T-helper 1 cell treated with Interleukin-12 subunit alpha and Interleukin-12 subunit beta and Interleukin-4 antibody, amounts not matched to agents 30 ng/mL and 1 ng/mL, for 36 hours (primary cell): ENCODE results near the gene PLXDC2. TPM values are rescaled to one million over a fixed set of nuclear protein-coding genes. Genes with fewer than 3 reads are reported as not detected.

Source experiments
- intact Hi-C: fragments of 100-400 bp; cut with micrococcal nuclease; formaldehyde crosslinking; loops from one replicate; pipeline ENCODE4 v1.15.1; 2024
- total RNA-seq: library from RNA; stranded (reverse); gene quantifications from 2 replicates; pipeline ENCODE4 v1.2.3, GENCODE V29; 2022

PLXDC2 gene
- total RNA-seq, 1 donor from 2014 or later = 0.10 TPM

DNA sequence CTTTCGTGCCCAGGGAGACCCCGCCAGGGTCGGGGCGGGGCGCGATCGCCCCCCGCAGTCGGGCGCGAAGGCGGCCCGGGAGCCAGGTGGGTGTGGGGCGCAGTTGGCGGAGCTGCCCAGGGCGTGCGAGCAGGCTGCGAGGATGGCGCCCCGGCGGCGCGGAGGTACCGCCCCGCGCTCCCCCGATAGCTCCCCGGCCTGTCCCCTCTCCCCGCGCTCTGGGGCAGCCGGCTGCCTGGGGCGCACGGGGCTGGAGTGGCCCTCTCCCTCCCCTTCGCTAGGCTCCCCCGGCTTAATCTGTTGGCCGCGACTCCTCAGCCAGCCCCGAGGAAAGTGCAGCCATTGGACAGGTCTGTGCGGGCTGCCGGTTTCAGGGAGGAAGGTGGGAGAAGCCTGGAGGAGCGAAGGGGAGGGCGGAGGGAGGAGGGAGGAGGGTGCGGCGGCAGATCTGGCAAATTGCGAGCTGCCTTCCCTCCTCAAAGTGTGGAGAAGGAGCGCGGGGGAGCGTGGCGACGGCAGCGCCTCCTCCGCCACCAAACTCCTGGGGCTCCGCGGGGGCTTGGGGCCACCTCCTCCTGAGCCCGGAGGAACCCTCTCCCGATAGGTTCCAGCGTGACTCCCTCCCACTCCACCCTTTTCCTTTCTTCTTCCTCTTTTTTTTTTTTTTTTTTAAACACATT lies 361 bp upstream of the PLXDC2 start:
- intact Hi-C loops = no loop called here

DNA sequence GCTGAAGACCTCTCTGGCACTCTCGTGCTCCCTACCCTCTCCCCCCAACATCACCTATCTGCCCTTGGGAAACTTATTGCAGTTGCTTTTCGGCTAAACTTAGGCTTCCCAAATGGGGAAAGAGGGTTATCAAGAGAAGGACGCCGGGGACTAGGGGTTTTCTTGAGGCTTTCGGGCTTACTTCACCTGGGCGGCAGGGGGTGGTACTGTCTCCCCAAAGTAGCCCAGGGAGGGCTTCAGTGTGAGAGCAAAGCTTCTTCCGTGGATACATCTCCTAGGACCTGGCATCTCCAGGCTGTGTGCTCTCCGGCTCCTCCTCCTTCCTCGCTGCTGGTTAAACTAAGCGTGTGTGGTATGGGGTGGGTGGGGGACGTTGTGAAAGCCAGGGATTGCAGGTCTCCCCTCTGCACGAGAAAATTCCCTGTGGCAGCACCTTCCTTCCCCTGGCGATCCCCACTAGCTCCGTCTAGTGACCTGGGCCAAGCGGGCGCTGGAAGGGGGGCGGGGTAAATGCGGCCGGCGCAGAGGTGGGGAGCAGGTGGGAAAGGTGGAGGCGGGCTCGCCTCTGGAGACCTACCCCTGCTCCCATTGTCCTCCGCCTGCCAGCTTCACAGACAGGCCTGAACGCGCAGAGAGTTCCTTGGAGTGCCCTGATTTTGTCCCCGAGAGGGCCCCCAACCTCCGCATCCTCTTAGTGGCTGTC lies 1.1 kb downstream of the PLXDC2 start:
- intact Hi-C loops = no loop called here

DNA sequence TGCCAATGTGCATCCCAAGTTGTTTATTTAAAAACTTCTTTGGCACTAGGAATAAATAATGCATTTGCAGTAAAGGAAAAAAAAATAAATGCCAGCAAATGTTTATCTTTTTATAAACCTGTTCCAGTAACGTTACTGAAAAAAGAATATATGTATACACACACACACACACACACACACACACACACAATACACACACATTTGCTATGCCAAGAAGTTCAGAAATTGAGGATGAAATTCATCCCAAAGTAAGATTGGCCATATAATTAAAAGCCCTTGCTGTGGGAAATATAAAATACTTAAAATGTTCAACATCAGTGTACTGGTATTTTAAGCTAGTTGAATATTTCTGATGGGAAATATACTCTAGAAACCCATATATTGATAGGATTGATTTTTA lies 2.6 kb downstream of the PLXDC2 start:
- intact Hi-C loops = loop anchor here (1.0 kb wide), 1 partner anchor 950 kb away; no protein-coding TSS in a partner anchor

DNA sequence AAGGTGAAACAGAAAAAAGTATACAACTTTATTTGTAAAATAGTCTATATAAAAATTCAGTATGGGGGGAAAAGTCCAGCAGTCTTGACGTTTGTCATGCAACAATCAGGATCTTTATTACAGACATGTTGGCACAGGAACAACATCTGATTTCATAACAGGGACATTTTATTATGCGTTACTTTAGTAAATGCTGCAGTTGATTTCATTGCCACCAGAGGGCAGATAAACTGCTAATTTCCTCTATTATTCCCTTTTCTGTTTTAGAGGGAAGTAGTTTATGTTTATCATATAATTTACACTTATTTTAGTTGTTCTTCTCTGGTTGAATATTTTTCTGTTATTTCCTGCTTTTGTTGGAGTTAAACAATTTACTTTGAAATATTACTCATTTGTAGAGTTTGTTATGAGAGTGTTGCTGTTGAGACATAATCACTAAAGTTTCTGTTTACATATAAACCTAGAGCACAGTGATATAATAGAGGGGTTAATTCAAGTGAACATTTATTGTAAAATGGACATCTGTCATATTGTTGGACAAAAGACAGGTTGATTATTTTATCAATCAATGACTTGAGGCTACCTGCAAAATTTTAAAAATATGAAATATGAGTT lies 3.3 kb downstream of the PLXDC2 start:
- intact Hi-C loops = loop anchor here (1.0 kb wide), 1 partner anchor 950 kb away; no protein-coding TSS in a partner anchor

DNA sequence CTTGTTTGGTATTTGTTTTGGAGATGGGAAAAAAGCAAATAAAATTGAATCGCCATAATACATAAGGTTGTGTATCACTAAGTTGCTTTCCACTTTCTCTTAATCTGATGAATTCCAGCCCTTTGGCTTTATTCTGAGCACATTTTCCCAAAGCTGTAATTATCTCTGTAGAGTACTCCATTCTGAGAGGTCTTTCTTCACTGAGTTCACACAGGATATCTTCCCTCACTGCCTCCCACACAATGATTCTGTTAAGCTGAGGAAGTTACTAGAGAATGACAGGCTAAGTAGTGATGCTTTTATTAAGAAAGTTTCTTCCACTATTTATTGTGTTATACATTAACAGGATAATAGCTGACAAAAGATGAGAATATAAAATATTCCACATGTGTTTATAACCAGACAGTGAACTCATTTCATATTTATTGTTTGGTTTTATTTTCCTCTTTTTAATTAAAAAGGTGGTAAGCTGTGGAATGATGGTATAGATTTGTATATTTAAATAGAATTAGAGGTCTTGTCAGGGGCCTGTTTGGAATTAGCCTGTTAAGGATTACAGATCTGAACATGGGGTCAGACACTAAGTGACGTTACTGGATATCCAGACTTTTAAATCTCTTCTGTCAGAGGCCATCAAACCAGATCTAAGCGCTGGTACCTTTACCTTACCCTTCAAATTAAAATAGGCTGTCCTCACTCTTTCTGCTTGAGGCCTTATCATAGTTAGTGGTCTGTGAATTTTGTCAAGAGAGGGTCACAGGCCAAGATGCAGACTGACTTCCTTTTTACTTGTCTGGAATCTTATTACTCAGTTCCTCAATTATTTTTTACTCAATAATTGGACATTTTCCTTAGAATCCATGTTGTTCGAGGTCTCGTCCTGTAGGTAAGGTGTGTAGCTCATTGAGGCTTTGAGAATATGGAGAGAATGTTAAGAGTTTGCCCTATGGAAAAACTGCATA lies 8.4 kb downstream of the PLXDC2 start:
- intact Hi-C loops = no loop called here

DNA sequence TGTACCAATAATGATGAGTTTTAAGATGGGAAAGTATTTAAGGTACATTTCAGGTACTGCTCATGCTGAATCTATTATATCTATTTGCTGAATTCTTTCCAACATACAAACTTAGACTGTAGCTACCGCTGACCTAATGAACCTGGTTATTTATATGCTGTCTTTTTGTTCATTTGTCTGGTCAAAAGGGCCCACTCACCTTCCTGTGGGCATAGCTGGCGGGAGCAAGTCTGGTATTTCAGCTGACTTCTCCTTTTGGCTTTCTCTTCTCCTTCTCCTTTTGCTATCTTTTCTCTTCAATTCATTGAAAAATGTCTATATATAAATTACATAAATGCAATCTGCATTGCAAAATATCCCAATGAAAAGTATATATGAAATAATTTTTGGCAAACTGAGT lies 9.5 kb downstream of the PLXDC2 start:
- intact Hi-C loops = no loop called here

DNA sequence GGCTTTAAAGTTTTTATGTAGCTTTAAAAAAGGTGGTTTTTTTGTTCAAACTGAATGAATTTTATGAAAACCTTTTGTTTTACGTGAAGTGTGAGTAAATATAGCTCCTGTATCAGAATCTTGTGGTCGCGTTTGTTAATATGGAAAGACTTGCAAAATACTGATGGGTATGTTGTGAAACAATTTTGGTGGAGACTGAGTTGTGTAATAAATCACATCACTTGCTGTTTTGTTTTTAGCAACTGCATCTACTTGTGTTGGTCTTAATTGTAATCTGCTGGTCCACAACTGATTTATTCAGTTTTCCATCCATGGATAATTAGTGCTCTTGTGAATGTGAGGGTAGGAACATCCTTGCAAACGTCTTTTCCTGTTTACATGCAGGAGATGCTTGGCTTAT lies 10.5 kb downstream of the PLXDC2 start:
- intact Hi-C loops = no loop called here

DNA sequence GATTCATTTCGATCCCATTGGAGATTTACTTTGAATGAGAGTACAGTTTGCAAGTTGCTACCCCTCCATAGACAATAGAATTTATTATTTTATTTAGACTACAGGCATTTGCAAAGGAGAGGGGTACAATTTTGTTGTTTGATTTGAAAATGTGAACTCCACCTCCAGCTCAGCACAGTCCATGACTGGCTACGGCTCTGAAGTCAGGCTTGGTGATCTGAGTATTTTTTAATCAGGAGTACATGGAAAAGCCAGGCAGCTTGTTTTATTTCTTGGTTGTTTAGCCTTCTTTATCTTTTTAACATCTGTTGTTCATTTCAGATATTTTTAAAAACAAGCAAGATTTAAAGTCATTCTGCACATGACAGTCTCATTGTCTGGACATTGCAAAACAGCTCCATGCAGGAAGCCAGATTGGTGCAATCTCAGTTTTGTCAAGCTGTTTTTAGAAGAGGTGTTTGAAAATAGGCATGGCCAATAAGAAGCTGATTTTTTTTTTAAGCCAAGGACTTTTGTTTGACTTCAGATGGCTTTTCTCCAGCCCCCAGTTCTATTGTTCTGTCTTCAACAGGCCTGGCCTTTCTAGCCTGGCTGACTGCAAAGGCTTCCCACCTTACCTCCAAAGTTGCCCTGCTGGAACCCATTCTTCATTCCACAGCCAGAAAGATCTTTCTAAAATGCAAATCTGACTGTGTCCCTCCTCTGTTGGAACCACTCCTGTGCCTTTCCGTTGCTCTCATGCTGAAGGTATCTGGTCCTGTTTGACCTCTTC lies 12.2 kb downstream of the PLXDC2 start:
- intact Hi-C loops = no loop called here

DNA sequence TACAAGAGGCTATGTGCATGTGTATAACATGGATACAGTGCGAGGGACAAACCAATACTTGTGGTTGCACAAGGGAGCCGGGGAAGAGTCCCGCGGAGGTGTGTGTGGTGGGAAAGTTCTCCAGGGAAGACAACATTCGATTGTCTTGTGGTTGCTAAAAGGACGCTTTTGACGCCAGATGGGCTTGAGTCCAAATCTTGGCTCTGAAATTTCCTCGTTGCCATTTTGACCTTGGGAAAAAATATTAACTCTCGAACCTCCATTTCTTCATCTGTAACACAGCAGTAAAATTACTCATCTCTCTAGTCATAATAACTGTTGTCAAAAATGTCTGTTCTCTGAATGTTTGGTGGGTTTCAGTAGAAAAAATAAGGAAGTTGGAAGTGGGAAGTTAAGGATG lies 16.5 kb downstream of the PLXDC2 start:
- intact Hi-C loops = no loop called here

DNA sequence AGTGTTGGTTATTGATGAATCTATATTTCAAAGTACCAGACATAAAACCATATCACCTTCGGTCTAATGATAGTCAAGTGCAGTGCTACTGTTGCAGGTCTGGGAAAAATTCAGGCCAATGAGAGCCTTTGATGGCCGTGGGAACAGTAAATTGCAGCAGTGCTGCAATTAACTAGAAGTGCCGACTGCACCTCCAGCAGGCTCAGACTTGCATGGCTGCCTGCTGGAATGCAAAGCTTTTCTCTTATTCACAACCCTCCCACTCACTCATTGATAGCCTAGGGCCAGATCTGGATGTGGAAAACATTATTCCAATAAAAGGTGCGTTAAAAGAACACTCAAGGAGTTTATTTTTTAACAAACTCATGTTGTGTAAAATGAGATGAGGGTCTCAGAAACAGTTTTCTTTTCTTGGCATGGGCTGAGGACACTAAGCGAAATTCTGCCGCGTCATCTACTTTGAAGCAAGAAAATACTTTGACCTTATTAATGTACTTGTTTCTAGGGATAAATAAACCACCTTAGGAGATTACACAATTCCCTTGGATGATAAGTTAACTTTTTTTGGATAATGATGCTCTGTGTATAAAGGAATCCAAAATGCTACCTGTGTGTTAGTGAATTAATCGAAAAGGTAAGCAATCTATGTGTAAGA lies 17.1 kb downstream of the PLXDC2 start:
- intact Hi-C loops = no loop called here

DNA sequence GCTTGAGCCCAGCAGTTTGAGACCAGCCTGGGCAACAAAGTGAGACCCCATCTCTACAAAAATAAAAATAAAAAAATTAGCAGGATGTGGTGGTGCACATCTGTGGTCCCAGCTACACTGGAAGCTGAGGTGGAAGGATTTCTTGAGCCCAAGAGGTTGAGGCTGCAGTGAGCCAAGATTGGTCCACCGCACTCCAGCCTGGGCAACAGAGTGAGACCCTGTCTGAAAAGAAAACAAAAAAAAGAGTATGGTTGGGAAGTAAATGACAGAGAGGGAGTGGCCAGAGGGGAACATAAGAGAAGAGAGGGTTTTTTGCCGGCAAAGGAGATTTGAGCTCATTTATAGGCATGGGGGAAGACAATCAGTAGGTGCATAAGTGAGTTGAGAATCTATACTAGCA lies 19.7 kb downstream of the PLXDC2 start:
- intact Hi-C loops = no loop called here

DNA sequence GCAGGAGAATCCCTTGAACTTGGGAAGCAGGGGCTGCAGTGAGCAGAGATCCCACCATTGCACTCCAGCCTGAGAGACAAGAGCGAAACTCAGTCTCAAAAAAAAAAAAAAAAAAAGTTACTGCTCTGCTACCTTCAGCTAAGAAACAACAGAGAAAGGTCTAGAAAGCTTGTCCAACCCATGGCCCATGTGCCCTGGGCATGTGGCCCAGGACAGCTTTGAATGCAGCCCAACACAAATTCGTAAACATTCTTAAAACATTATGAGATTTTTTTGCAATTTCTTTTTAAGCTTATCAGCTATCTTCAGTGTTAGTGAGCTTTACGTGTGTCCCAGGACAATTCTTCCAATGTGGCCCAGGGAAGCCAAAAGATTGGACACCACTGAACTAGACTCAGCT lies 22.9 kb downstream of the PLXDC2 start:
- intact Hi-C loops = no loop called here

DNA sequence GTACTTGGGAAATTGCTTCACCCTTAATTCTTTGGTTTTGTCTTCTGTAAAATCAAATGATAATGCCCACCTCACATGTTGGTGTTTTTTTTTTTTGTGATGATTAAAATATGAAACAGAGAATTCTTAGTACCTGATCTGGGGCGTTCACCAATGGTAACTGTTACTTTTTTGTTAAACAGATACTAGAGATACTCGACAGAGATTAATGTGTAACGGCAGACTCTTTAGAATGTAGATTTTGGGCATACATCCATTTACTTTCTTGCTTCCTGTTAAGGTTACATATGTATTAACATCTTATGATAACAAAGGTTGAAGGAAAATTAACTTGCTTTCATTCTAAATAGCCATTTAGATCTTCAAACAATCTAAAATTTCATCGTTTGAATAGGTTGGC lies 23.3 kb downstream of the PLXDC2 start:
- intact Hi-C loops = no loop called here

DNA sequence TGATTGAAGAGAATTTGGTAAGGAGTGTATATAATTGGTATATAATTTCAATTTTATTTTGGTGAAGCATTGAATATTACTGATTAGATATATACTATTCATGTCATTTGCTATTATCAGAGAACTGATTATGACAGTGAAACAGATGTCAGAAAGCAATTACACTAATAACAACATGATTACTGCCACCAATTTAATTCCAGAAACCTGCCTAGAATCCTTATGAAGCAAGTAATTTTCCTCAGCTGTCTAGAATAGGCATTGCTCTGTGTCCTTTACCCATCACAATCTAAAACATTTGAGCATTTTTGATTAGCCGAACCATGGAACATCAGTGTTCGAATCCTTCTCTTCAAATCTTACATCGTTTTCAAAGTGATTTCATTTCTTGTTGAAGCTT lies 24.5 kb downstream of the PLXDC2 start:
- intact Hi-C loops = no loop called here

DNA sequence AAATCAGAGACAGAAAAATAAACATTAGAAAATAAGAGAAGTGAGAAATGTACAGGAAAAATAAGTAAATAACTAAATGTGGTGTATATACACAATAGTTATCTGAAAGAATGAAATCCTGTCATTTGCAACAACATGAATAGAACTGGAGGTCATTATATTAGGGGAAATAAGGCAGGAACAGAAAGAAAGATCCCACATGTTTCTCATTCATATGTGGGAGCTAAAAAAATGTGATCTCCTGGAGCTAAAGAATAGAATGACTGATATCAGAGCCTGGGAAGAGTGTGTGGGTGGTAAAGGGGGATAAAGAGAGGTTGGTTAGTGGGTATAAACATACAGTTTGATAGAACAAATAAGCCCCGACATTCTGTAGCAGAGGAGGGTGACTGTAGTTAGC lies 27.3 kb downstream of the PLXDC2 start:
- intact Hi-C loops = no loop called here

DNA sequence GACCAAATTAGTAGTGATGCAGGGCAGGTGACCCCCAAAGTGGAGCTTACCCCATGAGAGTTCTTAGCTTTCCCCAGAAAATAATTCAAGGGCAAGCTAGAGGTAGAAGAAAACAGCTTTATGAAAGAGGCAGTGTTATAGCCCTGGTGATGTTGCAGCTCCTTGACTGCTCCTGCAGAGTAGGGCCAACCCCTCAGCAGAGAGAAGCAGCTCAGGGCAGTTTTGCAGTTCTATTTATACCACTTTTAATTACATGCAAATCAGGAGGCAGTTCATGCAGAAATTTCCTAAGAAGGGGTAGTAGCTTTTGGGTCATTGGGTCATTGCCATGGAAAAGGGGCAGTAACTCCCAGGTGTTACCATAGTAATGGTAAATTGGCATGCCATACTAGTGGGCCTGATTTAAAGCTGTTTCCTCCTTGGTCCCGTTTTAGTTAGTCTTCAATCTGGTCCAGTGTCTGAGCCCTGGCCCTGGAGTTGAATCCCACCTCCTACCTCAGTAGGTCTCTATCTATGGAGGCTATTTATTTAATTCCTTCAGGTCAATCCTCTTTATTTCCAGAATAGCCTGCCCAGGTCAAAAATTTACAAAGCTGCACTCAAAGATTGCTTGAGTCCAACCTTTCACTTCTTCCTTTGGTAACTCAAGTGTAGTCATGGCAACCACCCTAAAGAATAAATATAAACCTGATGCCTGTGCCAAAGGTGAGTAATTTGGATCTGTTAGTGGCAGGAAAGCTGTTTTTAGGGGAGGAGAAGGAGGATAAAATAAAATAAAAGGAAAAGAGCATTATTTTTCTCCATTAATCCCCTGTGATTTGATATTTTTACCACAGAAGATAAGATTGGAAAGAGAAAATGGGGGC lies 29.5 kb downstream of the PLXDC2 start:
- intact Hi-C loops = no loop called here

DNA sequence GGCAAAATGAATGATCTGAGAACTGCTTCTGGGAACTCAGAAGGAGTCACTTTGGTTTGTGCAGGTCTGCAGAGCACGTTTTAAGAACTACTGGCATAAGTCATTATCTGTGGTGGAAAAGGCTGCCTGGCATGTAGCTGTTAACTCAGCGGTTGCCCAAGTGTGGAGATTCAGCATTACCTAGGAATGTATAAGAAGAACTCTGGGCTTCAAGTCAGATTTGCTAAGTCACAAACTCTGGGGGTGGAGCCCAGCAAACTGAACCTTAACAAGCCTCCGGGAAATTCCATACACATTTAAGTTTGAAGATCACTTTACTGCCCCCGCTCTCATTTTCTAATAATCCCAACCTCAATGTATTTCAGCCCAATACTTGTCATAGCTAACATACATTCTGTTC lies 31.1 kb downstream of the PLXDC2 start:
- intact Hi-C loops = no loop called here

DNA sequence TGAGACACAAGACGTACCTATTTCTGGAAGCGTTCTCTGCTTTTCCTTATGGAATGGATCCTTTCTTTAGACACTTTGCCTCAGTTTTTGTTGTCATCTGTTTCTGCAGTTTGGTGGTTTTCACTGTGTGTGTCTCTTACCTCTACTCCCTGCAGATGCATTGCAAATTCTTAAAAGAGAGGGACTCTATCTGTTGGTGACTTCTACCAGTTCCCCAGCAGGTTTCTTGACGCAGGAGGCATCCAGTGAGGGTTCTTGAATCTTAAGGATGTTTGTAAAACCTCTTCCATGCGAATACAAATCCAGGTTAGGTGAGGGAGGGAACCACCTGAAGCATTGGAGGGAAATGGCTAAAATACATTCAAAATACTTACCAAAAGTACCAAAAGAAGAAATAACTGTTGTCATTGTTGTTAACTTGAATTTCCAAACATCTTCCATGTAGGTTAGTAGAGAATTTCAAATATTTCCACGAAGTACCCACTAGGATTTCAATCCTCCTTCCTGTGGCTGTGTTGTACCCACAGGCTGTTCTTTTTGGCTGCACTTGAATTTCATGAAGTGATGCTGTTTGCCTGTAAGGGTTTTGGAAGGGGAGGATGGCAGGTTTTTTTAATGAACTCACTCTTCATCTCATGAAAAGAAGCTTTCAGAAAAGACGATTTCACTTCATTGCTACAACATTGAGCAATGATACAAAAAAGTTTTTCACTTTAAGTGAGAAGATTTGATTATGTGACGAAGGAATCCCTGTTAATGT lies 32.2 kb downstream of the PLXDC2 start:
- intact Hi-C loops = no loop called here

DNA sequence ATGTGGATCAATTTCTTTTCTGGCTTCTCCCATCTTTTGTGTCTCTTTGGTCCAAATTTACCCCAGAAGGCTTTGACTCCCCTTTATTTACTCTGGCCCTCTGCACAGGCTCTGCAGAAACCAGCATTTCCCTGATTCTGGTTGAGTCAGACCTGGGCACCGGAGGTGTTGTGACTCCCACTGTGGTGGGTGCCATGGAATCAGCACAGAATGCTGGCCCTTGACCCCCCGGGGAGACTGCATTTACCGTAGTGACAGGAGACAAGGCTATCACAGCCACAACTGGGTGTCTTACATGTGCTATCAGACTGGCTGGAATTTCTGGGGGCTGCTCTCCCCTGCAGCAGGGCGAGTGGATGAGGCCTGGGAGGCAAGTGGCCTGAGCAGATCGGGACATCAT lies 37.6 kb downstream of the PLXDC2 start:
- intact Hi-C loops = no loop called here
